SK-N-SH (cell line): ENCODE data around the gene KRTAP9-4. TPM values are rescaled to one million over a fixed set of nuclear protein-coding genes. Genes with fewer than 3 reads are reported as not detected.

Source experiments
- CTCF ChIA-PET: fragments of 300-600, 350-600 bp; formaldehyde crosslinking; extraction: SDS; loops from one replicate; lab custom pipeline; 2021; lab: Yijun Ruan, JAX
- POLR2A ChIA-PET: fragments of 350-600 bp; sonication (Branson Sonifier 250); formaldehyde crosslinking; extraction: SDS; loops from one replicate; lab custom pipeline; 2020; ENCODE audit warnings: antibody characterized with exemption, inconsistent platforms; lab: Yijun Ruan, JAX
- DNase-seq: peaks from one replicate; pipeline ENCODE4 v3.0.0; 2012
- H2AFZ ChIP-seq: fragments of 200-600 bp; sonication (generic); 2 replicates; pipeline ENCODE4 v1.8.1; 2016; ENCODE audit warnings: antibody characterized with exemption, mild to moderate bottlenecking, low read depth
- H3F3A ChIP-seq: fragments of 200-600 bp; sonication (generic); replicated peaks from 2 replicates; pipeline ENCODE3; 2016; ENCODE audit warnings: antibody characterized with exemption, mild to moderate bottlenecking; ENCODE audit not compliant: insufficient read depth
- H3K27ac ChIP-seq, 2 experiments: fragments of 200-500 bp in 1 of 2; fragments of 200-600 bp in 1 of 2; sonication (Bioruptor generic) in 1 of 2; sonication (generic), shearing (Covaris generic) in 1 of 2; 2 replicates each; pipeline versions ENCODE4 v1.5.1 to v1.6.1; 2014 to 2016; ENCODE audit warnings: low read depth in 2 of 2, inconsistent platforms in 1 of 2, low read length in 1 of 2, mild to moderate bottlenecking in 1 of 2, mixed read lengths in 1 of 2
- H3K27me3 ChIP-seq: fragments of 200-600 bp; sonication (generic), shearing (Covaris generic); 2 replicates; pipeline ENCODE4 v1.6.1; 2016; ENCODE audit warnings: mixed run types; ENCODE audit not compliant: insufficient read depth
- H3K36me3 ChIP-seq, 2 experiments: fragments of 200-500 bp in 1 of 2; fragments of 200-600 bp in 1 of 2; sonication (Bioruptor generic) in 1 of 2; sonication (generic) in 1 of 2; replicated peaks in 1 of 2; 2 replicates each; pipeline versions ENCODE3 to v1.5.1; 2014 to 2016; ENCODE audit warnings: low read length in 1 of 2, mild to moderate bottlenecking in 1 of 2; ENCODE audit not compliant: insufficient read depth in 2 of 2, control insufficient read depth in 1 of 2
- H3K4me1 ChIP-seq, 2 experiments: fragments of 200-500 bp in 1 of 2; fragments of 200-600 bp in 1 of 2; sonication (Bioruptor generic) in 1 of 2; sonication (generic), shearing (Covaris generic) in 1 of 2; 2 replicates each; pipeline versions ENCODE4 v1.5.1 to v1.6.1; 2014 to 2016; ENCODE audit warnings: low read depth in 1 of 2, low read length in 1 of 2, mixed run types in 1 of 2; ENCODE audit not compliant: insufficient read depth in 2 of 2, control insufficient read depth in 1 of 2
- H3K4me2 ChIP-seq: fragments of 200-600 bp; sonication (generic), shearing (Covaris generic); 2 replicates; pipeline ENCODE4 v1.6.1; 2017; ENCODE audit warnings: mixed run types
- H3K4me3 ChIP-seq, 2 experiments: fragments of 200-500 bp in 1 of 2; fragments of 200-600 bp in 1 of 2; sonication (Bioruptor generic) in 1 of 2; sonication (generic), shearing (Covaris generic) in 1 of 2; 2 replicates each; pipeline versions ENCODE4 v1.5.1 to v1.8.1; 2014 to 2016; ENCODE audit warnings: low read depth in 2 of 2, inconsistent platforms in 1 of 2, low read length in 1 of 2, mild to moderate bottlenecking in 1 of 2, mixed read lengths in 1 of 2, moderate library complexity in 1 of 2
- H3K79me2 ChIP-seq: fragments of 200-600 bp; sonication (generic); 2 replicates; pipeline ENCODE4 v1.8.1; 2017; ENCODE audit warnings: mild to moderate bottlenecking; ENCODE audit not compliant: insufficient read depth
- H3K9ac ChIP-seq: fragments of 200-600 bp; sonication (generic); 2 replicates; pipeline ENCODE4 v1.6.1; 2017; ENCODE audit warnings: mixed run types
- H3K9me2 ChIP-seq: fragments of 200-600 bp; sonication (generic); 2 replicates; pipeline ENCODE4 v1.6.1; 2017; ENCODE audit warnings: mixed run types
- H3K9me3 ChIP-seq: fragments of 200-600 bp; sonication (generic); 2 replicates; pipeline ENCODE4 v1.6.1; 2017; ENCODE audit warnings: mixed run types, mild to moderate bottlenecking, moderate library complexity
- H4K20me1 ChIP-seq: fragments of 200-600 bp; sonication (generic); 2 replicates; pipeline ENCODE4 v1.6.1; 2017; ENCODE audit warnings: mild to moderate bottlenecking, mixed run types; ENCODE audit not compliant: insufficient read depth
- ELF1 ChIP-seq: IDR thresholded peaks from 2 replicates; pipeline ENCODE4 v1.4.0; 2012
- EZH2phosphoT487 ChIP-seq: fragments of 200-600 bp; sonication (generic); IDR thresholded peaks from 2 replicates; pipeline ENCODE4 v1.6.1; 2017; ENCODE audit warnings: low read depth, mixed run types, mild to moderate bottlenecking, antibody characterized with exemption, moderate library complexity, borderline replicate concordance
- FOXJ3 ChIP-seq: sonication (generic); formaldehyde crosslinking; IDR thresholded peaks from 2 replicates; pipeline ENCODE4 v1.5.1; 2020; ENCODE audit warnings: mild to moderate bottlenecking, missing genetic modification reagents
- MAX ChIP-seq: IDR thresholded peaks from 2 replicates; pipeline ENCODE4 v1.4.0; 2012; ENCODE audit warnings: low read depth
- MXI1 ChIP-seq: IDR thresholded peaks from 2 replicates; pipeline ENCODE4 v1.6.1; 2012; ENCODE audit warnings: mild to moderate bottlenecking, low read depth, low read length, improper control_type of control experiment
- PBX3 ChIP-seq: IDR thresholded peaks from 2 replicates; pipeline ENCODE4; 2012
- RXRA ChIP-seq: IDR thresholded peaks from 2 replicates; pipeline ENCODE4 v1.4.0; 2012; ENCODE audit warnings: low read depth, mild to moderate bottlenecking, borderline replicate concordance
- SIN3A ChIP-seq: IDR thresholded peaks from 2 replicates; pipeline ENCODE4 v1.6.1; 2012; ENCODE audit warnings: low read depth, mild to moderate bottlenecking, low read length, moderate library complexity, borderline replicate concordance
- SMC3 ChIP-seq: IDR thresholded peaks from 2 replicates; pipeline ENCODE4 v1.6.1; 2012; ENCODE audit warnings: low read depth, low read length, improper control_type of control experiment
- TAF1 ChIP-seq: IDR thresholded peaks from 2 replicates; pipeline ENCODE4 v1.6.1; 2012; ENCODE audit warnings: low read depth, mild to moderate bottlenecking, low read length, moderate library complexity, borderline replicate concordance
- YY1 ChIP-seq: IDR thresholded peaks from 2 replicates; pipeline ENCODE4 v1.4.0; 2012; ENCODE audit warnings: low read depth, mild to moderate bottlenecking
- ZBTB33 ChIP-seq: IDR thresholded peaks from 2 replicates; pipeline ENCODE4 v1.4.0; 2012; ENCODE audit warnings: low read depth, borderline replicate concordance
- WGBS: methylation state at CpG from one replicate; pipeline ENCODE4 v1.1.6; 2017; ENCODE audit warnings: low lambda C conversion rate; 5-methylcytosine and 5-hydroxymethylcytosine counted together
- polyA plus RNA-seq, 3 experiments: library from polyadenylated mRNA; depleted of rRNA; stranded (reverse); fragments of >200 nt; gene quantifications; 2 replicates each; pipeline ENCODE4 v1.2.3, GENCODE V29; 2012

Gene KRTAP9-4
- polyA plus RNA-seq, 1 of the 3 experiments (the other 2 are of a cell fraction): not detected

GRCh38 chr17:41294016-41294415 is 44.5 kb downstream of the KRTAP9-4 start (continued):
- TF ChIP-seq PBX3: no peak
- no peak for TF ChIP-seq TAF1
- TF ChIP-seq, all 33 proteins: peak for 0

- TF ChIP-seq EZH2phosphoT487: no peak
- no peak for TF ChIP-seq SIN3A
- no peak for TF ChIP-seq YY1
- TF ChIP-seq PBX3: no peak
- TF ChIP-seq FOXJ3: no peak
- no peak for TF ChIP-seq ZBTB33
- no peak for TF ChIP-seq RXRA
- no peak for TF ChIP-seq SMC3
- no peak for TF ChIP-seq MAX
- no peak for TF ChIP-seq MXI1
- no peak for TF ChIP-seq ELF1
- Histone ChIP-seq H3K9me2 (no peaks in the 10 kb centered on the region), H2AFZ (no peak overlapping the region), H3K79me2 (no peaks in the 10 kb centered on the region), H3K4me3 (no peak overlapping the region), H3K27ac (no peak overlapping the region), H3K36me3 (no peaks in the 10 kb centered on the region), H3F3A (no peaks in the 10 kb centered on the region), H4K20me1 (no peaks in the 10 kb centered on the region), H3K9me3 (no peaks in the 10 kb centered on the region), H3K4me2 (no peak overlapping the region), H3K9ac (no peak overlapping the region), H3K27me3 (peaks cover 48% of the 10 kb centered on the region; the same call in 1 of the 2 replicates), H3K4me1 (peaks cover 0 to 3% of the 10 kb centered on the region in 2 experiments; a peak in 1 of 4 replicates)
- WGBS: 23% methylated on average over 1 of the region's 1 CpG
- ChIA-PET POLR2A (no interaction called here), CTCF (no interaction called here)
- DNase-seq: no peak
These were observed 47.4 kb downstream of the KRTAP9-4 start for GRCh38 chr17:41296846-41297245.
